Neural crest cell (in vitro differentiated cells): ENCODE measurements around the gene KCNMA1. TPM values are rescaled to one million over a fixed set of nuclear protein-coding genes. Genes with fewer than 3 reads are reported as not detected.

Experiments
- DNase-seq: peaks from one replicate; pipeline ENCODE4 v3.0.0; 2021; ENCODE audit warnings: low read depth, mixed read lengths, low spot score
- H3K27ac Mint-ChIP-seq: one replicate; pipeline ENCODE4 v1.8.0; 2021; ENCODE audit warnings: mild to moderate bottlenecking, mixed read lengths; ENCODE audit not compliant: unreplicated experiment
- H3K27me3 Mint-ChIP-seq: 2 replicates; pipeline ENCODE4 v1.8.0; 2021; ENCODE audit warnings: low read depth, mild to moderate bottlenecking, mixed read lengths
- H3K36me3 Mint-ChIP-seq: 2 replicates; pipeline ENCODE4 v1.8.0; 2021; ENCODE audit warnings: low read depth, mild to moderate bottlenecking, mixed read lengths
- H3K4me1 Mint-ChIP-seq: 2 replicates; pipeline ENCODE4 v1.8.0; 2021; ENCODE audit warnings: mixed read lengths
- H3K4me3 Mint-ChIP-seq: one replicate; pipeline ENCODE4 v1.8.0; 2021; ENCODE audit warnings: mild to moderate bottlenecking, mixed read lengths
- H3K9me3 Mint-ChIP-seq: 2 replicates; pipeline ENCODE4 v1.8.0; 2021; ENCODE audit warnings: mixed read lengths
- CTCF ChIP-seq: fragments of 200-600 bp; sonication (generic); conservative IDR thresholded peaks from 2 replicates; pipeline ENCODE4 v1.5.0; 2021; ENCODE audit warnings: antibody characterized with exemption, mild to moderate bottlenecking
- total RNA-seq: library from RNA; stranded (reverse); gene quantifications from 2 replicates; pipeline ENCODE4 v1.2.1, GENCODE V29; 2021

The KCNMA1 gene
- total RNA-seq, 1 donor from 2014 or later = 1.7 TPM

DNA sequence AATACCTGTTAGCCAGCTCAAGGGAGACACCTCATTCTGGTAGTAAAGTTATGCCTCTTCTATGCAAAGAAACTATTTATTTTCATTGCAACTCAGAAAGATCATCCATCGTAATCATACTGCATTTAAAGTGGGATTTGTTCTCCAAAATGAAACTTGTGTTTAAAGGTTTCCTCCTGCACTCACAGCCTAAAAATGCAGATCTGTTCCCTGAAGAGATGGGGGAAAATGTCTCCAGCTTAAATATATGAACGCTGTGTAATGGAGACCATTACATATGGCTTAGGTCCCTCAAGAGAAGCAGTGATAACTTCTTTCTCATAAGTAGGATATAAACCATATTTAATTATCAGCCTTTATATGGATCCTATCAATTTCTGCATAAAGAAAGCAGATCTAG, 665.1 kb downstream of the KCNMA1 start:
- H3K4me1 Mint-ChIP-seq = no peaks in the 10 kb centered on the region
- H3K9me3 Mint-ChIP-seq = no peaks in the 10 kb centered on the region
- no peak for TF ChIP-seq CTCF
- H3K4me3 Mint-ChIP-seq = no peak overlapping the region
- no peak overlapping the region for H3K27ac Mint-ChIP-seq
- no peak for DNase-seq
- no peaks in the 10 kb centered on the region for H3K36me3 Mint-ChIP-seq
- no peaks in the 10 kb centered on the region for H3K27me3 Mint-ChIP-seq

- no peaks in the 10 kb centered on the region for H3K36me3 Mint-ChIP-seq
- DNase-seq = no peak
- TF ChIP-seq CTCF = no peak
- no peaks in the 10 kb centered on the region for H3K27me3 Mint-ChIP-seq
- no peaks in the 10 kb centered on the region for H3K9me3 Mint-ChIP-seq
- H3K27ac Mint-ChIP-seq = no peak overlapping the region
- H3K4me3 Mint-ChIP-seq = no peak overlapping the region
- no peaks in the 10 kb centered on the region for H3K4me1 Mint-ChIP-seq
These were observed 665.9 kb downstream of the KCNMA1 start for GRCh38 chr10:76971547-76972170.

DNA sequence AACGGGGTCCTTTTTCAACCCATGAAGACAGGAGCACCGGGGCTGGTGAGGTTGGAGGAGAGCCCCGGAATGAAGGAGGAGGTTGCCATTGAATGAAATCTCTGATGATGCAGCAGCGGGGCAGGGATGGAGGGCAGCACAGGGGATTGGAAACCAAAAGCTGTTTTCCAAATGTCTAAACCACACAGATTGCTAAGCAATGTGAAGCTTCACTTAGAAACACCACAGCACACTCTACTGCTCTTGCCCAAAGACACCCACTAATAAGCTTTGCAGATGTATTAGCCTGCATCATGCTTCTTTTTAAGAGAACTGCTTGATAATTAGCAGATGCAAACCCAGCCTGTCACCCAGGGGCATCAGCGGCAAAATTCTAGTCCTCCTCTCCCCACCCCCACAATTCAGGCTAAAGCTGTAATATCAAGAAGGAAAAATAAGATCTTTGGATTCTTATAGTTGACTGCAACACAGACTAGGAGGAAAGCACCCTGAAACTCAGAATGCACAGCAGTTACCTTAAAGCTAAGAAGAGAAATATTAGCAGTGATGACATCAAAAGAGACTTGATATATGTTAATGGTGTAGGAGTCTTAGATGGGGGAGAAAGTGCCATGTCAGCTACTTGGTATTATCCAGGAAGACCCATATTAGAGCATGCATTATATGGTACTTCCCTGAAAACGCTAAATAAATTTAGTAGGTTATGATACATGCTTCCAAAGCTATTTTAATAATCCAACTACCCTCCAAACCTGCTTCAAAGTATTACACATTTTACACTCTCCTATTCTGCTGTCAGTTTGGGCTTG, 666.7 kb downstream of the KCNMA1 start:
- no peaks in the 10 kb centered on the region for H3K4me1 Mint-ChIP-seq
- H3K27ac Mint-ChIP-seq = peak overlapping the region; percentile 46
- peaks cover 2% of the 10 kb centered on the region for H3K9me3 Mint-ChIP-seq
- no peaks in the 10 kb centered on the region for H3K27me3 Mint-ChIP-seq
- DNase-seq = no peak
- no peak overlapping the region for H3K4me3 Mint-ChIP-seq
- no peak for TF ChIP-seq CTCF
- H3K36me3 Mint-ChIP-seq = no peaks in the 10 kb centered on the region

DNA sequence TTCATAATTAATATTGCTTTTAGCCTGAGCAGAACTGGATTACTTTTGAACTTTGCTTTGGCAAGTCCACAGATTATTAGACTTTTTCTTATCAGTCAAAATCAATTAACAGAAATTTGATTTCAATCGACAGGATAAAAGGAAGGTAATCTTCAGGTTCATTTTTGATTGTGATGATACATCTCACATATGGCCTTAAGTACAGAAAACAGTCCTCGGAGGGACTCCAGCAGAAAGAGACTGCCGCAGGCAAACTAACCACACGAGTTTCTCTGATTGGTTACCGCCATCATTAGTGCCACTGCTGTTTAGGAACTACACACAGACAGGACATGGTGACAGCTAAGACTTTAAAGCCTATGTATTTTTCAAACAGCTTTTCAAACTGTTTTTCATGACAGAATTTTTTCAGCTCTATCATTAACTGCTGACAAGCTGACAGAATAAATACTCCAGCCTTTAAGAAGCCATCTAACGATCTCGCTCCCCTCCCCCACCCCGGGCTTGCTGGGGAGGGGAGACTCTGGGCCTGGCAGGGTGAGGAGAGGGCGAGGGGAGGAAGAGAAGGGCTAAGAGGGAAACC, 668.2 kb downstream of the KCNMA1 start:
- Mint-ChIP-seq H3K27me3 (no peaks in the 10 kb centered on the region), H3K27ac (no peak overlapping the region), H3K4me1 (no peaks in the 10 kb centered on the region), H3K36me3 (no peaks in the 10 kb centered on the region), H3K4me3 (no peak overlapping the region), H3K9me3 (peaks cover 2% of the 10 kb centered on the region)
- no peak for TF ChIP-seq CTCF
- DNase-seq = no peak

GRCh38 chr10:76968483-76968882, 669.1 kb downstream of the KCNMA1 start:
- Mint-ChIP-seq H3K27me3 (no peaks in the 10 kb centered on the region), H3K4me3 (no peak overlapping the region), H3K4me1 (no peaks in the 10 kb centered on the region), H3K27ac (no peak overlapping the region), H3K9me3 (peaks cover 2% of the 10 kb centered on the region), H3K36me3 (no peaks in the 10 kb centered on the region)
- DNase-seq = no peak
- no peak for TF ChIP-seq CTCF
